ENCODE results near the gene NEURL1B.

NEURL1B gene

DNA sequence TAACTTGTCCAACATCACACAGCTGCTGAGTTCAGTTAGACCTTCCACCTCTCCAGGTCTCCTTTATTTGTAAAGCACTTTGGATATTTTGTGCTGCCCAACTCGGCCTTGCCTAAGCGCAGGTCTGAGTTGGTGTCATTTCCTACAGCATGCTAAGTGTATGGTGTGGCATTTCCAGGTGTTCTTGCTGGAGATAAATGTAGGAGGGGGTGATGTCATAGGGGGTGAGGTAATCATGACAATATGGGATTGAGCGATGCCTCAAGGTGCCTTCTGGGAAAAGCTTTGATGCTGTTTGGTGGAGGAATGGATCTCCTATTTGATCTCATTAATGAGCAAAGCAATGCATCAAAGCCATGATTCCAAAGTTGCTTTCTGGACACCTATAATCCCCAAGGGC lies 32.3 kb upstream of the NEURL1B start:
- DNase-seq (ENCODE audit: low spot score): no peak

DNA sequence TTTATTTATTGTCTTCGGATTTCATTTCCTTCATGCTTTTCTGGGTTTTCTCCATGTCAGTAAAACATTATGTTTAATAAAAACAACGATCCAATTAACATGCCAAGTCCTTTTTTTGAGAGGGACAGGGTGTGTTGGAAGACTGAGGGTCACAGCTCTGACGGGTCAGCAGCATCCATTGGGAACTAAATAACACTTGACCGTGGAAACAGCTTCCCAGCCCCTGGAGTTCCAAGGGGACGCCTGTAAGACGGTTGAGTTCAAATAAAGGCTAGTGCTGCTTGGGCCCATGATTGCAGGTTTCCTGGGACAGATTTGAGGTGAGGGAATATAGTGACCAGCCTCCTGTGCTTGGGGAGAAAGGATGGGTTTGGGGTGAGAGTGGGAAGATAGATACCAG lies 30.4 kb upstream of the NEURL1B start:
- no peak for DNase-seq (ENCODE audit: low spot score)

DNA sequence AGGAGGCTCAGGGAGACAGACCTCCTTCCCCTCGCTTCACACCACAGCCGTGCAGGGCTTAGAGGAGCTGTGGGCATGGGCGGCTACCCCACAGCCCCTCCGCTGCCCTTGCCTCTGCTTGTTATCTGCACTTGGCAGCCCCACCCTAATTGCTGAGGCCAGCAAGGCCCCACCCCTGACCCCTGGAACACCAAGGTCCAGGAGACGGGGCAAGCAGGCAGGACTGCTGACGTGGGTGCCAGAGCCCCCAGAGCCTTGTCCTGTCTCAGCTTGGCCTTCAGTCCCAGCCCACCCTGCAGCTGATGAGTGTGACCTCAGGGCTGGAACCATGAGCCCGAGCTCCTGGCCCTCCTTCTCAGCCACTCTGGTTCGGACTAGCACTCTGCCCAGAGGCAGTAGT lies 29.1 kb upstream of the NEURL1B start:
- DNase-seq (ENCODE audit: low spot score): no peak

DNA sequence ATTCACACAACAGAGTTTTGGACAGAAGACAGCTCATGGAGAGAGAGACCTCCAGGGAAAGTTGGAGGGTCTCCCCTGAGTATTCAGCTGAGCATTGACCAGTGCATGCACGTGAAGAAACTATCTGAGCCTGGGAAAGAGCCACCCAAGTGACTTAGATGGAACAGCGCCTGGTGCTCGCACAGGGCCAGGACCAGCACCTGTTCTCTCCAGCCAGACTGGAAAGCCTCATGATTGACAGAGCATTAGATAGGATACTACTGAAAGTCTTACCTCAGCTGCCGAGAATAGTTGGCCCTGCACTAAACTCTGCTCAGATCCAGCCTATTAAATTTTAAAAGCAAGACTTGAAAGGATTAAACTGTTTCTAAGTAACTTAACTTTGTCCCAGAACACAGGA lies 28.3 kb upstream of the NEURL1B start:
- no peak for DNase-seq (ENCODE audit: low spot score)

DNA sequence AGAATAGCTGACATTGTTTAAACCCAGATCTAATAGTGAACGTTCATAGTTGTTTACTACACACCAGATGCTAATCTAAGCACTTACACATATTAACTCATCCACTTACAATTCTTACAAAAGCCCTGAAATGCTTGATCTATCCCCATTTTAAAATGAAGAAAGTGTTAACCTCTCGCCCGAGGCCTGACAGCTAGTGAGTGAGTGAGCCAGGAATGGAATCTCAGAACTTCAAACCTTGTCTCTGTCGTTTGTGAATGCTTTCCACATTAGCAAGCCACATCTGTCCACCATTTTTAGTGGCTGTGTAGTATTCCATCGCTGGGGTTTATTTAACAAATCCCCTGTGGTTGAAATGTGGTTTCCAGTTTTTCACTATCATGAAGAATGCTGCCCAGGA lies 24.9 kb upstream of the NEURL1B start:
- DNase-seq (ENCODE audit: low spot score): no peak

DNA sequence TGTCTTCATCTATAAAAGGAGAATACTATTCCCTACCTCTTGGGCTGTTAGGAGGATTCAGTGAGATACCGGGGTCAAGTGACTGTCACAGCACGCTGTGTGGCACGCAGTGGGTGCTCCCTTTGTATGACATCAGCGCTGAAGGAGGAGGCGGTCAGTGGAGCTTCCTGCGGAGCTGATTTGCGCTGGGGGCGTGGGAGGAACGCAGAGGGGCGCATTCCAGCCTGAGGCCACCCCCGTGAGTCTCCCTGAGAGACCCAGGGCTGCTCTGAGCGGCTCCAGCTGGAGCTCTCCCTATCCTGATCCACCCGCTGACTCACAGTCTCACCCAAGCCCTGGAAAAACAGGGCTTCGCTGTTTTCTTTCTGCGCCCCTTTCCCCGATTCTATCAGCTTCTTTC lies 24.3 kb upstream of the NEURL1B start:
- no peak for DNase-seq (ENCODE audit: low spot score)

DNA sequence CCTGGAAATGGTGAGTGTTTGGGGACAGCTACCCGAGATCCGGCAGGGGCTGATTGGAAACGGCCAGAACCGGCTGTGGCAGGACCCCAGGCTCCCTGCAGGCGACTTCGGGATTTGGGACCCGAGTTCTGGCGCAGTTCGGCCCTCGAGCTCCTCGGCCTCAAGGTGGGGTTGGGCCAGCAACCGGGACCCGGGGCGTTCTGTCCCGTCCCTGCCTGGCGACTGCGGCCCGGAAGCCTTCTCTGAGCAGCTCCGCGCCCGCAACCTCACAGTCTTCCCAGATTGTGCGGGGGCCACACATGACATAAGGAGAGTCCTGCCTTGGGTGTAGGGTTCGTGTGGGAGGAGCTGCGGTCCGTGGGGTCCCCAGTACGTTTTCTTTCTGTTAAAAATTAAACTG lies 23.2 kb upstream of the NEURL1B start:
- DNase-seq (ENCODE audit: low spot score): no peak

DNA sequence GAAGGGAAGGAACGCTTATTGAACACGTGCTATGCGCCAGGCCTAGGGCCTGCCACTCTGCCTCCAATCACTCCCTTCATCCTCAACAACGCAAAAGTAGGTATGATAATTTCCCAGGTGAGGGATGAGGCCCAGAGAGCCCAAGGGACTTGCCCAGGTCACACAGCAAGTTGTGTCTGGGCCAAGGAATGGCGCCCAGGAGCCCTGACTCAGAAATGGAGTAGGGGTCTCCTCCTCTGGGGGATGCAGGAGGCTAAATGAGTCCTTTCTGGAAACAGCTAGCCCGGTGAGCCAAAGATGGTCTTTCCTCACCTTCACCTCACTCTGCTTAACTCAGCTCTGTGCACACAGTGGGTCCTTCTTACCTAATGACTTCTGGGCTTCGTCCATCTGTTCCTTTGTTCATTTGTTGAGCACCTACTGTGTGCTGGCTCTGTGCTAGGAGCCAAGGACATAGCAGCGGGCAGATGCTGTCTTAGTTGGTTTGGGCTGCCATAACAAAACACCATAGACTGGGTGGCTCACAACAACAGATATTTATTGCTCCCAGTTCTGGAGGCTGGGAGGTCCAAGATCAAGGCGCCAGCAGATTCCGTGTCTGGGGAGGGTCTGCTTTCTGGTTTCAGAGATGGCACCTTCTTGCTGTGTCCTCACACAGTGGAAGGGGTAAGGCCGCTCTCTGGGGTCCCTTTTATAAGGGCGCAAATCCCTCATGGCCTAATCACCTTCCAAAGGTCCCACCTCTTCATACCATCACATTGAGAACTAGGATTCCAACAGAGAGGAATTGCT lies 22.3 kb upstream of the NEURL1B start:
- no peak for DNase-seq (ENCODE audit: low spot score)

DNA sequence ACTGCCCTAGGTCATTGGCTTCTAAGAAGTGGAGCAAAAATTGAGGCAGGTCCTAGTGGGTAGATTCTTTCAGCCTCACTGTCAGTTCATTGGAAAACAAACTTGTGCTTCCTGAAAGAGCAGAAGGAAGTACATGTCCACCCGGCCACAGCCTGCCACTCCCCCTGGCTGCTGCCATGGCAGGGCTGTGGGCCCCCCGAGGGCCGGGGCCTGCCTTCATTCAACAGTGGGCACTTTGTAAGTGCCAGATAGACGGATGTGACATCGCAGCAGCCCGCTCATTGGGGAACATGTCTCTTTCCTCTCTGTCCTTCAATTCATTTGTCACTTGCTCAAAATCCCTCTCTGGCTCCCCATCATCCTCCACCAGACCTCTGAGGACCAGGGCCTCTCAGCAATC lies 20.6 kb upstream of the NEURL1B start:
- DNase-seq (ENCODE audit: low spot score): no peak

DNA sequence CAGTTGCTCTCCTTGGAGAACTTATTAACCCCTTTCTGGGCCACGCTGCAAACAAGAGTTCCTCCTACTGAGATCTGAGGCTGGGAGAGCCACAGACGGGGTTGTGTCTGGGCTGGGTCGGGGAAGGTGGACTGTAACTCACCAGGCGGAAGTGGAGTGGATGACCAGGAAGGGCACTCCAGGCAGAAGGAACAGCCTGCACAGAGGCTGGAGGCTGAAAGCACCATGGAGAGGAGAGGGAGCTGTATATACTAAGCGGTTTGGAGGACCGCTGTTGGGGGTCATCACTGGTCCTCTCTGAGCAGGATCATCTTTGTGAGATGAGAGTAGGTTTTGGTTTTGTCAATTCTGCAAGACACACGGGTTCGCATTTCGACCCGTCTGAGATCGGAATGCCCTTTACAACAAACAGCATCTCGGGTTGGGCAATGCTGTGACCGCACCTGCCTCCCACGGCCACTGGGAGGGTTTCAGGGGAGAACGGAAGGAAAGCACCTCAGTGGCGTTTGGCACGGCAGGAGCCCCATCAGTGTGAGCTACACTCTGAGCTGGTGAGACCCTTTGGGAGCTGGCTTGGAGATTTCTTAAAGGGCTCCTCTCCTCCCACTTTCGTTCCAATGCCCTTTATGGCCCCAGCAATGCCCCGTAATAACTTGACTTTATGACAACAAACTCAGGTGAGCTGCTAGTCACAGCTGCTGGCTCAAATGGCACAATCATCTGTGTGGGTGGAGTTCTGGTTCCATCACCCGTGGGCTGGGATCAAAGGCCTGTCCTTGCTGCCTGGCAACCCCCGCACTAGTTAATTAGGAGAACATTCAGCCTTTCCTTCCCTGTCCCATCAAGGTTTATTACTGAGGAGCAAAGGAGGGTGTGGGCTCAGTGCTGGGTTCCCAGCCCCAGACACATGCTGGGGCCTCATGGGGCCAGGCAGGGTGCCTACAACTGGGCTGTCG lies 18.7 kb upstream of the NEURL1B start:
- DNase-seq (ENCODE audit: low spot score): no peak

DNA sequence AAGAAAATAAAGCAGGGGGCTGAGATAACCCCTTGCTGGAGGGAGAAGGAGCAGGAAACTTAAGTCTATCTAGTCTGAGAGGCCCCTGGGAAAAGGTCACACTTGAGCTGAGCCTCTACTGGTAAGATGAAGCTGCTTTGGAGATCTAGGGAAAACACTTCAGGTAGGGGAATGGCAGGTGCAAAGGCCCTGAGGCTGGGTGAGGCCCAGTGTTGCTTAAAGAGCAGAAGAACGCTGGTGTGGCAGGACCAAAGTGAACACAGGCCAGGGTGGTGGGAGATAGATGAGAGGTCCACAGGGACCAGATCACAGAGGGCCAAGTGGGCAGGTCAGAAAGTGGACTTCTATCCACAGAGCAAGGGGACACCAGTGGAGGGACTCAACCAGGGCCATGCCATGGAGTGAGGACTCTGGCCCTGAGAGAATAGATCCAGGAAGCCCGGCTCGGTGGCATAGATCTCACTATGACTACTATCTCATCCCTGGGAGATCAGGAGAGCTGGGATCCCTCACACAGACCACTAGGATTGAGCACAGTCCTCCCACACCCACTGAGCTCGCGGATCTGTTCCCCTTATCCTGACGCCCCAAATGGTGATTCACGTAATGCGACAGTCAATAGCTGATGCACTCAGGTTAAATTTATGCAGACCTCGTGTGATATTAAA lies 17.6 kb upstream of the NEURL1B start:
- DNase-seq (ENCODE audit: low spot score): no peak

DNA sequence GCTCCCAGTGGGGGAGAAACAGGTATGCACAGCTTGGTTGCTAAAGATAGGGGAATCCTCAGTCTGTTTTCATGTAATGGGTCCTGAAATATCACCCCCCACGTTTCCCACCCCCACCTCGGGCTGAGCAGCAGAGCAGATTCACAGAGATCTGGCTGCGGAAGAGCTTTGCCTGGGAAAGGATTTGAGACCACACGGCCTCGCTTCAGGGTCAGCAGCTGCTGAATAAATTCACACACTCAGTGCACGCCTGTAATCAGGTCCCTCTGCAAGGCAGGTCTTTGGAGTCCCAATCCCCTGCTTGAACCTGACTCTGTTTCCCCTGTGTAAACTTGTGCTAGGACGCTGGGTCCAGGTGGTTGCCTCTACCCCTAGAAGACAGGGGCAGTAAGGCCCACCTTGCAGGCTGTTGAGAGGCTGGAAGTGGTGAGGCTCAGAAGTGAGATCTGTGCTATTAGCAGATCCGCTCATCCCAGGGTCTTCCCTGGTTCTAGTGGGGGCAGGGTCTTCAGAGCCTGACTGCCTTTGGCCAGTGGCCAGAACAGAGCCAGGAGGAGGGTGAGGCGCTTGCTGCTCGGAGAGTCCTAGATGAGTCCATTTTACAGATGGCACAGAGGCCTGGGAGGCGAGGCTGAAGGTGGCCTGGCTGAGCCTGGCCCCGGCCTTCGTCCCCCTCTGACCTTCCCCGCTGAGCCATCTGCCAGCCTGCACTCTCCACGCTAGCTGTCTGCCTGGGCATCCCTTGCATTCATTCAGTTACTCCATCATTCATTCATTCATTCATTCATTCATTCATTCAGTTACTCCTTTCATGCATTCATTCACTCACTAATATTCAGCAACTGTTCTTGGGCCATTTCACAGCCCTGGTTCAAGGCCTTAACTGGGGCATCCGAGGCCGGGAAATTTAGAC lies 16.7 kb upstream of the NEURL1B start:
- no peak for DNase-seq (ENCODE audit: low spot score)

DNA sequence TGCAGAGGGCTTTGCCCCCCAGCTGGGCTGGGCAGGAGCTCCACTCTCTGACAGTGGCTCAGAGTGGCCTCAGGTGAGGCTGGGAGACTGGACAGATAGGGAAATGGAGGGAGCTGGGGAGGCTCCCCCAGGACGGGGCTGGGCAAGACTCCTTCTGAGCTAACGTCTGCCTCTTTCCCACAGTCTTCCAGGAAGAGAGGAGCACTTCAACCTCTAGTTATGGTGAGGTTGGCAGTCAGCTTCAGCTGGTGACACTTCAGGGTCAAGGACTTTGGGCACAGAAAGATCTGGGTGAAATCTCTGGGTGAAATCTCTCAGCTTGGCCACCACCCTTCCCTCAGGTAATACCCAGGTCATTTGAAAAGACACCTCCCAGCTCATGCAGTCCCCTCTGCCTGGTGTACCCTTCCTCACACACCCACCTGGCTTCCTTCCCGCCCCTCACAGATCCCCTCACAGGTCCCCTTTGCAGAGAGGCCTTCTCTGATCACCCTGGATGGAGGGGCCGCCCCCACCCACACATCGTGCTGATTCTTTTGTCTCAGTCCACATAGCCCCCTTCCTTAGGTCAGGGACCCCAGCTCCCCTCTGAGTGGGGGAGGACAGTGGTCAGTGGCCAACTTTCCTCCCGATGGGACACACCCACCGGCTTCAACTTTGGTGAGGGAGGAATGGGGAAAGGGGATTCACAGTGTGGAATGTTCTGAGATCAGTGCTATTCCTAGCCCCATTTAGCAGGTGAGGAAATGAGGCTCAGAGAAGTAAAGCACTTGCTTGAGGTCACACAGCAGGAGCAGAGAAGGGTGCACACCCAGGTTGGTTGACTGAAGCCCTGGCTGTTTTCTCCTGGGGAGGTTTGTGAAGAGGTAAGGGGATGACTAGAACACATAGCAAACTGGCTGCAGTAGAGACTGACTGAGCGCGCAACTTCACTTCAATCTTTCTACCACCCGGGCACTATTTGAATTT lies 15.8 kb upstream of the NEURL1B start:
- DNase-seq (ENCODE audit: low spot score): no peak

DNA sequence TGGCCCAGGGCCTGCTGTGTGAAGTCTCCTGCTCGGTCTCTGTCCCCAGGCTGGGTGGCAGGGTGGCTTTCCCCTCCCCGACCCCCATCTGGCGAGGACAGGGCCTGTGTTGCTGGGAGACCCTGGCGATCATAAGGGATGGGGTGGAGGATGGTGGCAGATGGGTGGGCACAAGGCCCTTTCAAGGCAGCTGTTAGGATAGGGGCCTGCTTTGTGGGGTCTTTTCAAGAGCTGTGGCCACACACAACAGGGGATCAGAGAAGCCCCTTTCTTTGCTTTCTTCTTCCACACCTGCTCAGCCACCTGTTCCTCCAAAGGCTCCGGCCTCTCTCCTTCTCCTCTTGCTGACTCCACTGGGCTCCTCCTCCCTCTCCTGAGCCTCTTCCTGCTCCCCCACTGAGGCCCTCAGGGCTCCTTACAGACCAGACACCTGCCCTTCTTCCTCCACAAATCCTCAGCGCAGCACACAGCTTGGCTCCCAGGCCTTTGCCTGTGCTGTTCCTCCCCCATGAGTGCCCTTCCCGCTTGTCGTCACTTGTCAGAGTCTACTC lies 15.0 kb upstream of the NEURL1B start:
- DNase-seq (ENCODE audit: low spot score): no peak

DNA sequence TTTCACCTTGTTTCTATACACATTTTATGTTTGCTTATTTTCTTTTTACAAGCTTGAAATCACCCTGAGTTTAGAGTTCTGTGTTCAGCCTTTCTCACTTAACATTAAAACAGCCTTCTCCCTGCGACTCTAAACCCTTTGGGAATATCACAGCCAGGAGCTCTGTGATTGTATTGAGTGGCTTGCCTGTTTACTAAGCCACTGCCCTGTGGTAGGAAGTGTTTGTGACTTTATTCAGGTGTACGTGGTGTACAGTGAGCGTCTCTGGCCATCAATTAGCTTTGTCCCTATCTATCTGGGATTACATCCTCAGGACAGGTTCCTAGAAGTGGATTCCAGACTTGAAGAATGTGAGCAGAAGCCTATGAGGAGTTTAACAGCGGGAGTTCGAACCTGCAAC lies 11.0 kb upstream of the NEURL1B start:
- DNase-seq (ENCODE audit: low spot score): no peak

DNA sequence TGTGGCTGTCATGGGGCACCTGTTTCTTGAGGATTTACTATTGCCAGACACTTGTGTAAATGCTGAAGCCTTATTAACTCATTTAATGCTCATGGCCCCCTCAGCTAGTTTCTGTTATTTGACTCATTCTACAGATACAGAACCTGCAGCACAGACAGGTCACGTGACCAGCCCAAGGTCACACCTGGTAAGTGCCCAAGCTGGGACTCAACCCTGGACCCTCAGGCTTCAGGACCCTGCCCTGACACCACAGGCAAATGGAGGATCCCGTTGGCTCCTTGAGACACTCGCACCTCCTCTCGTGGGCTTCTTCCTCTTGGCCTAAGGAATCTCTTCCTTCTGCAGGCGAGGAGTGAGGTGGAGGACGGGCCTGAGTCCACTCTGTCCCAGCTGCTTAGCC lies 10.6 kb upstream of the NEURL1B start:
- no peak for DNase-seq (ENCODE audit: low spot score)

DNA sequence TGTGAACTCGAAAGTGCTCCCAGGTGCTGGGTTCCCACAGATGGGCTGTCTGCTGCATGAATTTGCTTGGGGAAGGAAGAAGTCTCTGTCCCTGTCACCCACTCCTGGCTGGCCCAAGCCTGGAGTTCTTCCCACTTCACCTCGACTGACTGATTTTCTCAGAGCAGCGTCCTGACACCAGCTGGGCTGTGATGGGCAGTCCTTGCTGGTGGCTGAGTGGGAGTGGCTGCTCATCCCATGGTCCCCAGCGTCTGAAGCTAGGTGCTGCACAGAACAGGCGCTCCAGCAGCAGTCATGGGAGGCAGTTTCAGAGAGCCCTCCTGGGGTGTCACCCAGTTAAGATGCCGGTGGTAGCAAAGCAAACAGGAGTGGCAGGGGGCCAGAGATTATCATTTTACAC lies 10.1 kb upstream of the NEURL1B start:
- DNase-seq (ENCODE audit: low spot score): no peak

DNA sequence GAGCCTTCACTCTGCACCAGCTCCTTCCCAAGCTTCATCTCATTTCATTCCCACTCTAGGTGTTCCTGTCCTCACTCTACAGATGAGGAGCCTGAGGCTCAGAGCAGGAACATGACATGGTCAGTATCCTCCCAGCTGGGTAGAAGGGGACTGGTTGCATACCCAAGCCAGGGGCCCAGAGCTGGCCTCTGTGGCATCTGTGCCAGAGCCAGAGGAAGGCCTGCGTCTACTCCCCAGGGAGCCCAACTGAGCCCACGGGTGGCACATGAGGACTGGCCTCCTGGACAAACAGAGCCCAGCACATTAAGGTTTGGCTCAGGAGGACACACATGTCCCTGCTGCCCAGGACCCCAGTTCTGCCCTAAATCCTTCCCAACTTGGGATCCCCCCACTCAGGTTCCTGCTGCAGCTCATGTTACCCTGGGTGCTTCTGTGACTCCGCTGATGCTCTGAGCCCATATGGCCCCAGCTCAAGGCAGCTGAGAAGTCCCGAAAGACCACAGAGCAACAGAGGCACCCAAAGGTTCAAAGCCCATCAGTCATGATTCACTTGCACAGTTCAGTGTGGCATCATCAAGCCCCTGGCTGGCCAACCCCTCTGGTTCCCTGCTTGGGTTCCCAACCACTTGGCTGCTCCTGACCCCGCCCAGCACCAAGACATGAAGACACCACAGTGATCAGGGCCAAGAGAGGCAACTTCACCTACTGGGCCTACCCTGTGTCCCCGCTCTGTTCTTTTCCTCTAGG lies 8.5 kb upstream of the NEURL1B start:
- DNase-seq (ENCODE audit: low spot score): no peak

DNA sequence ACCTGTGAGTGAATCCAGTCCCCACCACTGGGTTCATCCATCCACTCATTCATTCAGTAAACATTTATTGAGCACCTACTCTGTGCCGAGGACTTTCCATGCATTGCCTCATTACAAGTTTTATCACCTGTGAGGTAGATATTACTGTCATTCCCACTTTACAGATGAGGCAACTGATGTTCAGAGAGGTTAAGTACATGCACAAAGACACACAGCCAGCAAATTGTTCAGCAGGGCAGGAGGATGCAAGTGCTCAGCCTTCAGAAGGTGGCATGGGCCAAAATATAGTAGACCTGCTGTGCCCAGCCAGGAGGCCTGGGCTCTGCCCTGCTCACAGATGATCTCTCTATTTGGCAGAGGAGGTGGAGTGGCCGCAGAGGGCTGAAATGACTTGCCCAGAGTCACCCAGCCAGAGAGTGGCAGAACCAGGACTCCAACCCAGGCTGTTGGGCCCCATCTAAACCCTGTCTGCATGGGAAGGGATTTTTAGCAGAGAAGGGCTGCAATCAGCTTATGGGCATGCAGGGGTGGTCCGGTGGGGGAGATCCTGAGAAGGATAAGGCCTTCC lies 7.6 kb upstream of the NEURL1B start:
- no peak for DNase-seq (ENCODE audit: low spot score)

Measured in Ammon's horn (tissue), 1 donor.